Motor neuron (in vitro differentiated cells): ENCODE measurements around the gene WDR72. TPM values are rescaled to one million over a fixed set of nuclear protein-coding genes. Genes with fewer than 3 reads are reported as not detected.

Experiments used
- ATAC-seq, 8 experiments: fragments of 200-7000 bp; cut with Tn5 transposase; replicated peaks in 6 of 8; 2 replicates each; pipeline ENCODE4 v1.8.0; 2021; ENCODE audit warnings: mild to moderate bottlenecking in 8 of 8, moderate library complexity in 8 of 8
- H3K27ac ChIP-seq, 2 donors: fragments of 250-450 bp; sonication (Bioruptor Pico); 2 replicates each; pipeline ENCODE4 v1.9.0; 2021; ENCODE audit warnings: antibody characterized with exemption in 2 of 2, mild to moderate bottlenecking in 2 of 2, moderate library complexity in 1 of 2
- H3K4me1 ChIP-seq, 2 donors: fragments of 250-450 bp; sonication (Bioruptor Pico); replicated peaks in 1 of 2; 2 replicates each; pipeline ENCODE4 v1.6.1; 2021; ENCODE audit warnings: antibody characterized with exemption in 2 of 2, mild to moderate bottlenecking in 2 of 2, moderate library complexity in 1 of 2
- H3K4me3 ChIP-seq, 5 donors: fragments of 250-450 bp; sonication (Bioruptor Pico); 2 replicates each; pipeline ENCODE4 v1.9.0; 2021; ENCODE audit warnings: antibody characterized with exemption in 5 of 5, mild to moderate bottlenecking in 5 of 5, moderate library complexity in 4 of 5
- WGBS, 10 experiments: fragments of 450-650 bp; shearing (Covaris generic); methylation state at CpG; one replicate each; pipeline ENCODE4 v1.0.0; 2022; 5-methylcytosine and 5-hydroxymethylcytosine counted together
- in situ Hi-C, 9 experiments: fragments of 400-800 bp; cut with MboI; loops; one replicate each; pipeline ENCODE4 v1.15.0; 2021; ENCODE audit warnings: low sequenced_read_pairs in 9 of 9, low pct_unique_long_range_greater_than_20kb in 2 of 9; ENCODE audit not compliant: unreplicated experiment in 9 of 9
- total RNA-seq, 8 experiments: library from RNA; unstranded; fragments of 300-600 nt; gene quantifications; 2 replicates each; pipeline versions ENCODE4 v1.2.3 to v1.2.4, GENCODE V29; 2022

The WDR72 gene
- total RNA-seq, 8 experiments from 2014 or later: 1.4 to 13.4 (median 7.9) TPM; not detected in 3

- Histone ChIP-seq H3K27ac (no peak overlapping the region), H3K4me1 (peaks cover 0 to 6% of the 10 kb centered on the region in 2 donors), H3K4me3 (no peak overlapping the region)
- in situ Hi-C loops: no loop called here
- no peak for ATAC-seq
- 0 to 96% (median 80%) methylated on average over 1 to 5 of the region's 6 CpGs; no CpG with 5 or more reads in 1 of the 10 experiments for WGBS, 10 experiments
Measured at GRCh38 chr15:53536479-53537120, 222.9 kb downstream of the WDR72 start.

GRCh38 chr15:53535886-53536285 is 223.6 kb downstream of the WDR72 start:
- ATAC-seq: peak in 1 of 8 experiments; percentile 24
- 0 to 100% (median 56%) methylated on average over 2 to 4 of the region's 4 CpGs; no CpG with 5 or more reads in 2 of the 10 experiments for WGBS, 10 experiments
- in situ Hi-C loops: no loop called here
- H3K27ac ChIP-seq: no peak overlapping the region
- H3K4me1 ChIP-seq: peaks cover 0 to 6% of the 10 kb centered on the region in 2 donors
- H3K4me3 ChIP-seq: no peak overlapping the region

- in situ Hi-C loops: no loop called here
- no peak overlapping the region for H3K4me3 ChIP-seq
- H3K27ac ChIP-seq: no peak overlapping the region
- 0 to 95% (median 82%) methylated on average over 1 to 2 of the region's 2 CpGs for WGBS, 10 experiments
- peak in 1 of 8 experiments; percentile 22 for ATAC-seq
- H3K4me1 ChIP-seq: peaks cover 0 to 6% of the 10 kb centered on the region in 2 donors
Measured at GRCh38 chr15:53534105-53534839, 225.2 kb downstream of the WDR72 start.

- 0 to 90% (median 35%) methylated on average over 1 to 3 of the region's 3 CpGs; no CpG with 5 or more reads in 2 of the 10 experiments for WGBS, 10 experiments
- H3K27ac ChIP-seq: no peak overlapping the region
- no peak for ATAC-seq
- in situ Hi-C loops: no loop called here
- H3K4me3 ChIP-seq: no peak overlapping the region
- peaks cover 0 to 4% of the 10 kb centered on the region in 2 donors for H3K4me1 ChIP-seq
Measured at GRCh38 chr15:53530761-53531160, 228.7 kb downstream of the WDR72 start.

GRCh38 chr15:53527996-53528395 is 231.5 kb downstream of the WDR72 start:
- H3K4me3 ChIP-seq: no peak overlapping the region
- H3K27ac ChIP-seq: no peak overlapping the region
- H3K4me1 ChIP-seq: peaks cover 6 to 12% of the 10 kb centered on the region in 2 donors
- in situ Hi-C loops: no loop called here
- ATAC-seq: no peak

GRCh38 chr15:53525894-53526293 is 233.6 kb downstream of the WDR72 start:
- in situ Hi-C loops: no loop called here
- Histone ChIP-seq H3K4me3 (no peak overlapping the region), H3K27ac (no peak overlapping the region), H3K4me1 (peaks cover 18 to 31% of the 10 kb centered on the region in 2 donors)
- no peak for ATAC-seq
- 0 to 50% (median 15%) methylated on average over 1 of the region's 1 CpG; no CpG with 5 or more reads in 2 of the 10 experiments for WGBS, 10 experiments

- ATAC-seq: peak in 5 of 8 experiments; percentile 31 to 52 (median 41)
- Histone ChIP-seq H3K4me3 (no peak overlapping the region), H3K4me1 (peaks cover 21 to 60% of the 10 kb centered on the region in 2 donors), H3K27ac (no peak overlapping the region)
- in situ Hi-C loops: loop anchor here in 2 of 9 experiments (25.0 kb wide), 1 partner anchor 736 kb away; the partner anchor contains the start of gene ONECUT1 (in 2 of the 2)
- WGBS, 10 experiments: 0 to 33% (median 4%) methylated on average over 1 to 3 of the region's 3 CpGs; no CpG with 5 or more reads in 5 of the 10 experiments
Measured at GRCh38 chr15:53522991-53523390, 236.5 kb downstream of the WDR72 start.

- peak overlapping the region in 2 of 5 donors; percentile 4 for H3K4me3 ChIP-seq
- WGBS, 10 experiments: 0 to 17% (median 0%) methylated on average over 1 to 2 of the region's 2 CpGs; no CpG with 5 or more reads in 5 of the 10 experiments
- H3K4me1 ChIP-seq: peaks cover 21 to 62% of the 10 kb centered on the region in 2 donors
- ATAC-seq: peak in 5 of 8 experiments; percentile 87 to 94 (median 88)
- in situ Hi-C loops: loop anchor here in 2 of 9 experiments (25.0 kb wide), 1 partner anchor 734 kb away; the partner anchor contains the start of gene ONECUT1 (in 2 of the 2)
- H3K27ac ChIP-seq: no peak overlapping the region
Measured at GRCh38 chr15:53520996-53521395, 238.5 kb downstream of the WDR72 start.

GRCh38 chr15:53513431-53513830 is 246.0 kb downstream of the WDR72 start:
- H3K4me3 ChIP-seq: no peak overlapping the region
- WGBS, 10 experiments: 17 to 100% (median 76%) methylated on average over 1 to 3 of the region's 3 CpGs; no CpG with 5 or more reads in 2 of the 10 experiments
- ATAC-seq: no peak
- in situ Hi-C loops: loop anchor here in 2 of 9 experiments (25.0 kb wide), 1 partner anchor 726 kb away; the partner anchor contains the start of gene ONECUT1 (in 2 of the 2)
- no peak overlapping the region for H3K27ac ChIP-seq
- peaks cover 0 to 18% of the 10 kb centered on the region in 2 donors for H3K4me1 ChIP-seq

- peaks cover 0 to 12% of the 10 kb centered on the region in 2 donors for H3K4me1 ChIP-seq
- 0 to 100% (median 69%) methylated on average over 1 to 2 of the region's 2 CpGs; no CpG with 5 or more reads in 2 of the 10 experiments for WGBS, 10 experiments
- in situ Hi-C loops: loop anchor here in 2 of 9 experiments (25.0 kb wide), 1 partner anchor 725 kb away; the partner anchor contains the start of gene ONECUT1 (in 2 of the 2)
- no peak overlapping the region for H3K27ac ChIP-seq
- ATAC-seq: no peak
- no peak overlapping the region for H3K4me3 ChIP-seq
Measured at GRCh38 chr15:53512029-53512428, 247.4 kb downstream of the WDR72 start.

- in situ Hi-C loops: loop anchor here in 2 of 9 experiments (25.0 kb wide), 1 partner anchor 724 kb away; the partner anchor contains the start of gene ONECUT1 (in 2 of the 2)
- Histone ChIP-seq H3K4me1 (peaks cover 3 to 12% of the 10 kb centered on the region in 2 donors), H3K4me3 (no peak overlapping the region), H3K27ac (no peak overlapping the region)
- no peak for ATAC-seq
Measured at GRCh38 chr15:53511175-53511574, 248.3 kb downstream of the WDR72 start.

- no peak for ATAC-seq
- no peak overlapping the region for H3K4me3 ChIP-seq
- no peak overlapping the region for H3K27ac ChIP-seq
- in situ Hi-C loops: loop anchor here in 2 of 9 experiments (25.0 kb wide), 1 partner anchor 719 kb away; the partner anchor contains the start of gene ONECUT1 (in 2 of the 2)
- WGBS, 10 experiments: 0 to 100% (median 67%) methylated on average over 1 to 2 of the region's 2 CpGs; no CpG with 5 or more reads in 3 of the 10 experiments
- peaks cover 0 to 3% of the 10 kb centered on the region in 2 donors for H3K4me1 ChIP-seq
Measured at GRCh38 chr15:53506370-53506769, 253.1 kb downstream of the WDR72 start.

GRCh38 chr15:53498996-53499395 is 260.5 kb downstream of the WDR72 start:
- in situ Hi-C loops: no loop called here
- ATAC-seq: no peak
- 0 to 96% (median 67%) methylated on average over 1 to 4 of the region's 4 CpGs; no CpG with 5 or more reads in 3 of the 10 experiments for WGBS, 10 experiments
- H3K4me1 ChIP-seq: no peaks in the 10 kb centered on the region
- H3K27ac ChIP-seq: no peak overlapping the region
- H3K4me3 ChIP-seq: no peak overlapping the region
